Lung (tissue), 12 donors: ENCODE measurements around the gene MLYCD. TPM values are rescaled to one million over a fixed set of nuclear protein-coding genes. Genes with fewer than 3 reads are reported as not detected.

Source experiments
- ATAC-seq: fragments of 200-7000 bp; cut with Tn5 transposase; one replicate; pipeline ENCODE4 v1.9.1; 2020; ENCODE audit warnings: moderate number of reproducible peaks; ENCODE audit not compliant: insufficient read depth, low FRiP score
- DNase-seq, 3 donors: peaks; one replicate each; pipeline ENCODE4 v3.0.0-alpha.2; 2013 to 2017
- H3K27ac ChIP-seq, 2 donors: one replicate each; pipeline ENCODE4 v1.5.1; 2013; ENCODE audit warnings: mild to moderate bottlenecking in 2 of 2, moderate library complexity in 2 of 2, control low read depth in 1 of 2, inconsistent platforms in 1 of 2, low read depth in 1 of 2, low read length in 1 of 2
- H3K27me3 ChIP-seq, 3 donors: one replicate each; pipeline ENCODE4 v1.5.1; 2013; ENCODE audit warnings: low read length in 2 of 3; ENCODE audit not compliant: control insufficient read depth in 3 of 3, insufficient read depth in 3 of 3
- H3K36me3 ChIP-seq, 4 donors: one replicate each; pipeline ENCODE4 v1.5.1; 2013; ENCODE audit warnings: low read length in 4 of 4, mild to moderate bottlenecking in 1 of 4, moderate library complexity in 1 of 4; ENCODE audit not compliant: control insufficient read depth in 4 of 4, insufficient read depth in 4 of 4
- H3K4me1 ChIP-seq, 5 donors: one replicate each; pipeline ENCODE4 v1.5.1; 2013; ENCODE audit warnings: low read length in 5 of 5, mild to moderate bottlenecking in 2 of 5, moderate library complexity in 1 of 5; ENCODE audit not compliant: control insufficient read depth in 5 of 5, insufficient read depth in 5 of 5
- H3K4me3 ChIP-seq: one replicate; pipeline ENCODE4 v1.5.1; 2013; ENCODE audit warnings: mild to moderate bottlenecking, control low read depth, moderate library complexity
- H3K9ac ChIP-seq, 2 donors: one replicate each; pipeline ENCODE4 v1.5.1; 2013; ENCODE audit warnings: low read length in 2 of 2, control low read depth in 1 of 2; ENCODE audit not compliant: insufficient read depth in 1 of 2
- H3K9me3 ChIP-seq, 4 donors: one replicate each; pipeline ENCODE4 v1.5.1; 2013; ENCODE audit warnings: low read length in 3 of 4, mild to moderate bottlenecking in 1 of 4, moderate library complexity in 1 of 4; ENCODE audit not compliant: control insufficient read depth in 4 of 4, insufficient read depth in 3 of 4
- WGBS, 2 donors: extraction: QIAGEN DNeasy Blood & Tissue Kit; methylation state at CpG; one replicate each; pipeline ENCODE4 v1.1.7; 2013; 5-methylcytosine and 5-hydroxymethylcytosine counted together
- polyA plus RNA-seq, 2 donors: library from polyadenylated mRNA; stranded (reverse); fragments of 200-250 nt; gene quantifications; one replicate each; pipeline ENCODE4 v1.2.1, GENCODE V29; 2013
- total RNA-seq, 2 donors: library from RNA; depleted of rRNA in 1 of 2; stranded (reverse); fragments of >200 nt in 1 of 2; gene quantifications; one replicate each; pipeline ENCODE4 v1.2.1, GENCODE V29; 2014 to 2021
- TF ChIP-seq, protein P1 (sequence below): IDR thresholded peaks from 2 replicates; pipeline ENCODE4 v1.5.1; 2012; ENCODE audit warnings: mild to moderate bottlenecking; ENCODE audit errors: control extremely low read depth, extremely low read depth
- donor health status: control.
- donor health status: control.
- donor health status: Bipolar disorder and iron deficiency.
- donor health status: healthy.
- donor health status: DM: yes; HTN: yes; CAD: no.

The MLYCD gene
- total and polyA plus RNA-seq, 4 donors: 2.0 to 9.1 (median 4.8) TPM

DNA sequence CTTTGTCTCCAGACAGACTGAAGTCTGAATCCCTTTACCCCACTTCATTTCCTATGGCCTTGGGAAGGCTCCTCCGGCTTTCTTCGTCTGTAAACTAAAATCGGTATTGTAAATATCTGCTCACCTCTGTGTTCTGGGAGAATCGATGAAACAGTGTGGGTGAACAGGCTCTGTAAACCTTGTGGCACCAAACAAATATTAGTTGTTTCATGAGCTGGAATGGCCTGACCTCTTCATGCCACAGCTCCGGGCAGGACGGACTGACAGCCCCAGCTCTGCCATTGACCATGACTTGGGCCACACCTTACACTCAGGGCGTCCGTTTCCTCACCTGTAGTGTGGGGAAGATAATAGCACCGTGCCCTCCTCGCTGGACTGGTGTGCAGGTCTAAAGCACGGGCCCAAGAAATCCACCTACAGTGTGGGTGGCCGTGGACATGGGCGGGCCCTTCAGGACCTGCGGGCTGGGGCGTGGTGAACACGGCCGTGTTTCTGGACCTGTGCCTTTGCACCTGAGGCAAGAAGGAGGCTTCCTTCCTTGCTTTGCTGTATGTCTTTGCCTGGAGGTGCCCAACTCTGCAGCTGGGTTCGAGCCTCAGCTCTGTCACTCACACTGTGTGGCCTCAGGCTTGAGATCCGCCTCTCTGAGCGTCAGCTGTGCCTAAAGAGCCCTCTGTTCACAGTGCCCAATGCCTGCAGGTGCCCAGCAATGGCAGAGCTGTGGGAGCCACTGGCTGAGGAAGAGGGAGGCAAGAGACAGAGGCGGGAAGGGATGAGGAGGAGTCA lies 48.1 kb downstream of the MLYCD start:
- Histone ChIP-seq H3K27me3 (no peaks in the 10 kb centered on the region), H3K4me1 (no peaks in the 10 kb centered on the region), H3K4me3 (no peak overlapping the region), H3K36me3 (no peaks in the 10 kb centered on the region), H3K9ac (no peak overlapping the region), H3K9me3 (no peaks in the 10 kb centered on the region), H3K27ac (no peak overlapping the region)
- DNase-seq: no peak
- TF ChIP-seq, protein P1, sequence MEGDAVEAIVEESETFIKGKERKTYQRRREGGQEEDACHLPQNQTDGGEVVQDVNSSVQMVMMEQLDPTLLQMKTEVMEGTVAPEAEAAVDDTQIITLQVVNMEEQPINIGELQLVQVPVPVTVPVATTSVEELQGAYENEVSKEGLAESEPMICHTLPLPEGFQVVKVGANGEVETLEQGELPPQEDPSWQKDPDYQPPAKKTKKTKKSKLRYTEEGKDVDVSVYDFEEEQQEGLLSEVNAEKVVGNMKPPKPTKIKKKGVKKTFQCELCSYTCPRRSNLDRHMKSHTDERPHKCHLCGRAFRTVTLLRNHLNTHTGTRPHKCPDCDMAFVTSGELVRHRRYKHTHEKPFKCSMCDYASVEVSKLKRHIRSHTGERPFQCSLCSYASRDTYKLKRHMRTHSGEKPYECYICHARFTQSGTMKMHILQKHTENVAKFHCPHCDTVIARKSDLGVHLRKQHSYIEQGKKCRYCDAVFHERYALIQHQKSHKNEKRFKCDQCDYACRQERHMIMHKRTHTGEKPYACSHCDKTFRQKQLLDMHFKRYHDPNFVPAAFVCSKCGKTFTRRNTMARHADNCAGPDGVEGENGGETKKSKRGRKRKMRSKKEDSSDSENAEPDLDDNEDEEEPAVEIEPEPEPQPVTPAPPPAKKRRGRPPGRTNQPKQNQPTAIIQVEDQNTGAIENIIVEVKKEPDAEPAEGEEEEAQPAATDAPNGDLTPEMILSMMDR: no peak
- 89 to 92% methylated on average over 21 of the region's 21 CpGs for WGBS, 2 donors
- no peak for ATAC-seq

DNA sequence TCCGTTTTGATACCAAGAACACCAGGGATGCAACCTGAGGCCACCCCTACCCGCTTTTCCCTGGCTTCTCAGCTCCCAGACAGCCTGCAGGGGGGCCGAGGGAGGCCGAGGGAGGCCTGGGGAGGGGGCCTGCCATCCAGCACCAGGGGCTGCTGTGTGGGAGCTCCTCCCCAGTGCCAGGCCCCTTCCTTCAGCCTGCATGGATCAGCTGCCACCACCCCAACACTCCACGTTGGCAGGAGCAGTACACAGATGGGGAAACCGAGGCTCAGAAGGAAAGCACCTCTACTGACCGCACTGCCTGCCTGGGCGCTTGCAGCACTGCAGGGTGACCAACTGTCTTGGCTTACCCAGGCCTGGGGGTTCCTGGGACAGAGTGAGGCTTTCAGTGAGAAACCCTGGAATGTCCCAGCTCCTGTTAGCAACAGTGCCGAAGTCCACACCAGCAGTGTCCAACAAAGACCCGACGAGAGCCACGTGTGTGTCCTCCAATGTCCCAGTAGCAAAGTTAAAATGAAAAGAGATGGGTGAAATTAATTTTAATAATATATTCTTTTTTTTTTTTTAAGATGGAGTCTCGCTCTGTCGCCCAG lies 48.8 kb downstream of the MLYCD start:
- peaks cover 0 to 3% (median 2%) of the 10 kb centered on the region in 5 donors for H3K4me1 ChIP-seq
- TF ChIP-seq, protein P1: no peak
- H3K9me3 ChIP-seq: no peaks in the 10 kb centered on the region
- DNase-seq: no peak
- H3K36me3 ChIP-seq: no peaks in the 10 kb centered on the region
- ATAC-seq: no peak
- H3K4me3 ChIP-seq: no peak overlapping the region
- H3K27me3 ChIP-seq: no peaks in the 10 kb centered on the region
- no peak overlapping the region for H3K9ac ChIP-seq
- H3K27ac ChIP-seq: no peak overlapping the region
- WGBS, 2 donors: 88 to 92% methylated on average over 13 to 14 of the region's 14 CpGs

DNA sequence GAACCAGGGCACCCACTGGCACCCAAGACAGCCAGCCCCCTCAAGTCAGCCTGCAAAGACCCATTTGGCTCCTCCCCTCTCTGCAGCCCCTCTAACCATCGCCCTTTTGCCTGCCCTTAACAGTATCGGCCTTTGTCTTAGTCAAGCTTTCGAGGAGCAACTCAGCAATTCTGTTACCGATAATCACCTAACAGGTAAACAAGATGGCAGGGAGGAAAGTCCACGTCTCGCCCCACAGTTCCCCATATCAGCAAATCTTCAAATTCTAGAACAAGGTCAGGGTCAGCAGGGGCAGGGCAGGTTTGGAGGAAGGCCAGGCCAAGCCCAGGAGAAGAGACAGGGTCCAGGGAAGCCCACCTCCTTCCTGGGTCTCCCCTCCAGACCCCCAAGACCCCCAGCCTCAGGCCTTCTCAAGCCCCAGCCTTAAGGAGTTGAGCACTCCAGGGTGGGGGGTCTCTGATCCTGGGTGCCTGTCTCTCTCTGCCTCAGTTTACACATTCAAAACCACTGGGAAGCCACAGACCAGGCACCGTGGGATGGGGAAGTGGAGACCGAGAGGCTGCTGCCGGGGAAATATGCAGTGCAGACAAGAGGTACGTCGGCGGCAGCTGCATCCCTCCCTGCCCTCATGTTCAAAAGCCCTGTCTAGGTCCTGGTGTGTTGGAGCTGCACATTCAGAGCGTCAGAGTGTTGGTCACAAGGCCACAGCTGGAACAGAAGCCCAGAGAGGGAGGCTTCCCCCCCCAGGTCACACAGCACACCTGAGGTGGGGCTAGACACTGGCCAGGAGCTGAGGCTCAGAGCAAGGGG lies 50.2 kb downstream of the MLYCD start:
- Histone ChIP-seq H3K9ac (no peak overlapping the region), H3K27me3 (no peaks in the 10 kb centered on the region), H3K4me3 (no peak overlapping the region), H3K4me1 (peaks cover 0 to 16% (median 5%) of the 10 kb centered on the region in 5 donors), H3K36me3 (no peaks in the 10 kb centered on the region), H3K9me3 (no peaks in the 10 kb centered on the region), H3K27ac (no peak overlapping the region)
- WGBS, 2 donors: 85 to 93% methylated on average over 13 of the region's 13 CpGs
- TF ChIP-seq, protein P1: no peak
- DNase-seq: no peak
- ATAC-seq: no peak
